K562 (cell line): ENCODE data around the gene STX2. TPM values are rescaled to one million over a fixed set of nuclear protein-coding genes. Genes with fewer than 3 reads are reported as not detected.

Experiments
- ATAC-seq: fragments of 200-7000 bp; cut with Tn5 transposase; 3 replicates; pipeline ENCODE4 v1.9.1; 2020; ENCODE audit warnings: moderate library complexity
- BruUV-seq: library from RNA; stranded (reverse); fragments of 400-500 nt; replicated peaks from 2 replicates; lab custom pipeline; 2021; lab: Mats Ljungman, UMichigan
- CTCF ChIA-PET: fragments of 300-600 bp; formaldehyde crosslinking; extraction: SDS; loops from one replicate; lab custom pipeline; 2021; ENCODE audit warnings: low intra/inter-chr PET ratio; lab: Yijun Ruan, JAX
- POLR2A ChIA-PET: fragments of 300-600, 350-650 bp; sonication (Branson Sonifier 250); formaldehyde crosslinking; extraction: SDS; loops from one replicate; lab custom pipeline; 2021; ENCODE audit warnings: antibody characterized with exemption, inconsistent platforms; lab: Yijun Ruan, JAX
- DNase-seq, 4 experiments: peaks; one replicate each; pipeline versions ENCODE4 v3.0.0 to v3.0.0-alpha.2; 2011 to 2018; ENCODE audit warnings: low spot score in 3 of 4, mixed read lengths in 3 of 4; ENCODE audit errors: extremely low read depth in 1 of 4
- FAIRE-seq: peaks from 2 replicates; lab custom pipeline; 2011; peaks lifted over from hg19 to GRCh38; lab: Jason Lieb, UNC
- H2AFZ ChIP-seq: 2 replicates; pipeline ENCODE4 v1.6.0; 2011; ENCODE audit warnings: low read depth, low read length, control low read depth, inconsistent platforms
- H3K27ac ChIP-seq: fragments of 200-600 bp; 3 replicates; pipeline ENCODE4 v1.8.0; 2011; ENCODE audit warnings: low read depth, mild to moderate bottlenecking, control low read depth, inconsistent platforms, low read length, moderate library complexity, mixed read lengths; ENCODE audit errors: extremely low read depth
- H3K27me3 ChIP-seq, 2 experiments: fragments of 300-600 bp in 1 of 2; 2 replicates in 1 of 2; 3 replicates in 1 of 2; pipeline versions ENCODE4 v1.6.0 to v1.8.0; 2011; ENCODE audit warnings: inconsistent platforms in 2 of 2, low read length in 2 of 2, mild to moderate bottlenecking in 1 of 2, mixed read lengths in 1 of 2, moderate library complexity in 1 of 2; ENCODE audit not compliant: control insufficient read depth in 2 of 2, insufficient read depth in 2 of 2
- H3K36me3 ChIP-seq: fragments of 300-600 bp; 3 replicates; pipeline ENCODE4 v1.8.0; 2011; ENCODE audit warnings: mild to moderate bottlenecking, low read length, inconsistent platforms; ENCODE audit not compliant: control insufficient read depth, insufficient read depth
- H3K4me1 ChIP-seq, 2 experiments: fragments of 200-600 bp in 1 of 2; replicated peaks in 1 of 2; 2 replicates in 1 of 2; 3 replicates in 1 of 2; pipeline versions ENCODE4 v1.5.1 to v1.8.0; 2011; ENCODE audit warnings: inconsistent platforms in 2 of 2, low read length in 2 of 2, mild to moderate bottlenecking in 1 of 2, mixed read lengths in 1 of 2, moderate library complexity in 1 of 2; ENCODE audit not compliant: control insufficient read depth in 2 of 2, insufficient read depth in 2 of 2
- H3K4me2 ChIP-seq: 2 replicates; pipeline ENCODE4 v1.6.1; 2011; ENCODE audit warnings: low read length, control low read depth, inconsistent platforms, mixed read lengths; ENCODE audit not compliant: insufficient read depth
- H3K4me3 ChIP-seq: fragments of 200-600 bp; sonication (generic), shearing (Covaris generic); 2 replicates; pipeline ENCODE4 v1.5.1; 2016; ENCODE audit warnings: control low read depth, inconsistent platforms
- H3K79me2 ChIP-seq: fragments of 200-600 bp; 3 replicates; pipeline ENCODE4 v1.8.0; 2011; ENCODE audit warnings: low read length, inconsistent platforms; ENCODE audit not compliant: control insufficient read depth, insufficient read depth
- H3K9ac ChIP-seq, 2 experiments: 2 replicates each; pipeline versions ENCODE4 v1.6.0 to v1.6.1; 2011; ENCODE audit warnings: low read depth in 2 of 2, low read length in 2 of 2, control low read depth in 1 of 2, inconsistent platforms in 1 of 2, mild to moderate bottlenecking in 1 of 2, mixed read lengths in 1 of 2; ENCODE audit not compliant: insufficient read depth in 1 of 2
- H3K9me1 ChIP-seq: one replicate; pipeline ENCODE4 v1.6.0; 2011; ENCODE audit warnings: inconsistent platforms, mild to moderate bottlenecking, low read length, moderate library complexity; ENCODE audit not compliant: control insufficient read depth, insufficient read depth
- H3K9me3 ChIP-seq: replicated peaks from 2 replicates; pipeline ENCODE4 v1.5.1; 2011; ENCODE audit warnings: low read depth, low read length, inconsistent platforms; ENCODE audit not compliant: control insufficient read depth, insufficient read depth
- H4K20me1 ChIP-seq: replicated peaks from 2 replicates; pipeline ENCODE4 v1.6.1; 2011; ENCODE audit warnings: low read length, inconsistent platforms, mixed read lengths; ENCODE audit not compliant: control insufficient read depth, insufficient read depth
- CREB3L1 ChIP-seq: fragments of 450-650 bp; IDR thresholded peaks from 2 replicates; pipeline ENCODE4 v1.6.1; 2014; ENCODE audit warnings: low read depth, mild to moderate bottlenecking, moderate library complexity, borderline replicate concordance
- DDX20 ChIP-seq: fragments of 450-650 bp; IDR thresholded peaks from 2 replicates; pipeline ENCODE4 v1.6.1; 2016; ENCODE audit warnings: missing genetic modification characterization, low read depth, mild to moderate bottlenecking, missing compliant biosample characterization, moderate library complexity
- ELK1 ChIP-seq: sonication (generic); formaldehyde crosslinking; IDR thresholded peaks from 2 replicates; pipeline ENCODE4 v1.8.1; 2022; ENCODE audit warnings: missing genetic modification reagents
- GABPB2 ChIP-seq: fragments of 250-450 bp; sonication (Bioruptor Pico); conservative IDR thresholded peaks from 2 replicates; pipeline ENCODE4 v1.5.1; 2021; ENCODE audit warnings: mild to moderate bottlenecking
- MAFG ChIP-seq: fragments of 450-650 bp; conservative IDR thresholded peaks from 2 replicates; pipeline ENCODE4 v1.6.1; 2016; ENCODE audit warnings: missing genetic modification characterization, missing compliant biosample characterization
- MNT ChIP-seq, 2 experiments: fragments of 450-650 bp; conservative IDR thresholded peaks; 2 replicates each; pipeline ENCODE4 v1.6.1; 2017; ENCODE audit warnings: mild to moderate bottlenecking in 2 of 2, moderate library complexity in 2 of 2
- RBFOX2 ChIP-seq: fragments of 200-400 bp; formaldehyde crosslinking; IDR thresholded peaks from 2 replicates; pipeline ENCODE4 v1.6.1; 2017; ENCODE audit warnings: low read depth, mild to moderate bottlenecking, low read length, moderate library complexity
- SMARCA4 ChIP-seq: fragments of 450-650 bp; IDR thresholded peaks from 2 replicates; pipeline ENCODE4 v1.6.1; 2016
- XRCC3 ChIP-seq: fragments of 450-650 bp; IDR thresholded peaks from 2 replicates; pipeline ENCODE4 v1.6.1; 2017; ENCODE audit warnings: mild to moderate bottlenecking, moderate library complexity
- YY1 ChIP-seq, 3 experiments: IDR thresholded peaks; 2 replicates each; pipeline ENCODE4 v1.6.1; 2011; ENCODE audit warnings: low read length in 2 of 3, mild to moderate bottlenecking in 2 of 3, moderate library complexity in 2 of 3, borderline replicate concordance in 1 of 3, control low read depth in 1 of 3, low read depth in 1 of 3; ENCODE audit not compliant: insufficient read depth in 3 of 3, insufficient replicate concordance in 2 of 3, control insufficient read depth in 1 of 3, insufficient read length in 1 of 3; ENCODE audit errors: extremely low read depth in 1 of 3
- ZBTB12 ChIP-seq: fragments of 250-450 bp; sonication (Bioruptor Pico); IDR thresholded peaks from 2 replicates; pipeline ENCODE4 v1.4.0; 2020
- ZNF766 ChIP-seq: fragments of 200-800 bp; sonication (Bioruptor generic); conservative IDR thresholded peaks from 2 replicates; pipeline ENCODE4 v1.6.1; 2016; ENCODE audit warnings: missing genetic modification characterization, missing compliant biosample characterization
- ZZZ3 ChIP-seq: fragments of 450-650 bp; IDR thresholded peaks from 2 replicates; pipeline ENCODE4 v1.6.1; 2016; ENCODE audit warnings: antibody characterized with exemption, mild to moderate bottlenecking, moderate library complexity
- in situ Hi-C: fragments of 300-500 bp; cut with MboI; formaldehyde crosslinking; loops from 4 replicates; pipeline ENCODE4 v1.15.0; 2018; ENCODE audit warnings: inconsistent platforms, mixed read lengths
- intact Hi-C: fragments of 100-400 bp; cut with micrococcal nuclease; formaldehyde crosslinking; loops from 2 replicates; pipeline ENCODE4 v1.14.2; 2022
- polyA plus RNA-seq, 8 experiments: library from polyadenylated mRNA; depleted of rRNA in 4 of 8; stranded (reverse) in 5 of 8; unstranded in 3 of 8; fragments of >200 nt; fragmentation: Nextera tagmentation in 2 of 8; fragmentation: Illumina TruSeq in 1 of 8; extraction: Ambion mirVana in 2 of 8; extraction: Trizol in 1 of 8; gene quantifications; 2 replicates each; pipeline versions ENCODE4 v1.2.1 to v1.2.3, GENCODE V29; 2011 to 2014; ENCODE audit warnings: inconsistent platforms in 1 of 8, missing spikeins in 1 of 8
- total RNA-seq, 7 experiments: library from RNA; depleted of rRNA in 6 of 7; stranded (reverse); fragments of >200 nt in 6 of 7; fragmentation: Illumina TruSeq in 2 of 7; extraction: Trizol in 2 of 7; gene quantifications; 2 replicates each; pipeline versions ENCODE4 v1.2.1 to v1.2.3, GENCODE V29; 2011 to 2021; ENCODE audit warnings: low replicate concordance in 1 of 7

Gene STX2
- total and polyA plus RNA-seq, 9 of the 15 experiments (the other 6 are each of a cell fraction or from before 2014, with no cell fraction given) = 22.2 to 54.6 (median 30.8) TPM

- TF ChIP-seq MNT (conservative IDR thresholded peaks at IDR 0.05) (peak in 1 of 2 experiments; percentile 54; a peak in 2 of 4 replicates), ZZZ3 (no peak)
These were observed 8.1 kb upstream of the STX2 start (continued) for GRCh38 chr12:130847112-130847511.

- H3K27me3 ChIP-seq = no peaks in the 10 kb centered on the region
- intact Hi-C loops (no loop called here), in situ Hi-C loops (no loop called here)
- H3K4me1 ChIP-seq = peaks cover 3 to 16% of the 10 kb centered on the region in 2 experiments; a peak in 3 of 5 replicates
- H3K4me3 ChIP-seq = no peak overlapping the region
- CTCF ChIA-PET = no interaction called here
- H3K9me3 ChIP-seq = peaks cover 2% of the 10 kb centered on the region
- H3K27ac ChIP-seq = no peak overlapping the region
- H3K9ac ChIP-seq = no peak overlapping the region
- no peaks in the 10 kb centered on the region for H3K36me3 ChIP-seq
- FAIRE-seq (no peak), ATAC-seq (0 out of 3 replicates have a peak, but pooled peaks have one; percentile 18), DNase-seq (no peak)
- no peaks in the 10 kb centered on the region for H3K9me1 ChIP-seq
- H2AFZ ChIP-seq = peak overlapping the region; percentile 64
- no peaks in the 10 kb centered on the region for H4K20me1 ChIP-seq
- no TSS peak for BruUV-seq
- POLR2A ChIA-PET = interaction anchor here (0.6 kb wide), 1 partner anchor 13 kb away, joined by 4 read pairs; no protein-coding TSS in a partner anchor
- no peaks in the 10 kb centered on the region for H3K79me2 ChIP-seq
- no peak overlapping the region for H3K4me2 ChIP-seq
- TF ChIP-seq RBFOX2 = no peak
- TF ChIP-seq DDX20 (tag) = no peak
- TF ChIP-seq ZBTB12 (CRISPR knock-in tag) = no peak
- no peak for TF ChIP-seq CREB3L1
- no peak for TF ChIP-seq ZNF766 (CRISPR knock-in tag)
- TF ChIP-seq XRCC3 = no peak
- TF ChIP-seq SMARCA4 = no peak
- TF ChIP-seq ELK1 (CRISPR knock-in tag) = no peak
- TF ChIP-seq GABPB2 (CRISPR knock-in tag) = no peak
- TF ChIP-seq MAFG (tag) = no peak
- TF ChIP-seq YY1 (IDR thresholded peaks at IDR 0.05; ENCODE audit: borderline replicate concordance in 1 of 3, control insufficient read depth in 1 of 3, extremely low read depth in 1 of 3, insufficient read depth in 3 of 3, insufficient read length in 1 of 3, insufficient replicate concordance in 2 of 3, low read depth in 1 of 3, low read length in 2 of 3) = no peak
These were observed 7.3 kb upstream of the STX2 start for GRCh38 chr12:130846369-130846768.
